Esophagus muscularis mucosa (tissue), 4 donors: ENCODE data around the gene UBIAD1. TPM values are rescaled to one million over a fixed set of nuclear protein-coding genes. Genes with fewer than 3 reads are reported as not detected.

ENCODE experiments used
- DNase-seq: peaks from one replicate; pipeline ENCODE4 v3.0.0-alpha.2; 2017; ENCODE audit errors: extremely low spot score
- H3K27ac ChIP-seq, 4 donors: fragments of 200-600 bp; sonication (generic); replicated peaks in 1 of 4; 1 replicate in 3 of 4; 2 replicates in 1 of 4; pipeline ENCODE4 v1.5.1; 2016 to 2019; ENCODE audit warnings: mild to moderate bottlenecking in 1 of 4
- H3K27me3 ChIP-seq, 4 donors: fragments of 200-600 bp; sonication (generic); one replicate each; pipeline versions ENCODE4 v1.5.1 to v1.6.0; 2016 to 2019
- H3K36me3 ChIP-seq, 4 donors: fragments of 200-600 bp; sonication (generic); one replicate each; pipeline ENCODE4 v1.5.1; 2016 to 2019
- H3K4me1 ChIP-seq, 4 donors: fragments of 200-600 bp; sonication (generic); one replicate each; pipeline ENCODE4 v1.5.1; 2016 to 2019
- H3K4me3 ChIP-seq, 4 donors: fragments of 200-600 bp; sonication (generic); 1 replicate in 2 of 4; 2 replicates in 2 of 4; pipeline ENCODE4 v1.5.1; 2016 to 2019; ENCODE audit warnings: mild to moderate bottlenecking in 4 of 4, moderate library complexity in 1 of 4
- H3K9me3 ChIP-seq, 4 donors: fragments of 200-600 bp; sonication (generic); 1 replicate in 3 of 4; 2 replicates in 1 of 4; pipeline ENCODE4 v1.5.1; 2016 to 2019
- CTCF ChIP-seq, 3 experiments: fragments of 200-600 bp in 2 of 3; fragments of 450-650 bp in 1 of 3; sonication (generic) in 2 of 3; IDR thresholded peaks; one replicate each; pipeline ENCODE4 v1.5.1; 2017 to 2019; ENCODE audit warnings: antibody characterized with exemption in 3 of 3, mild to moderate bottlenecking in 2 of 3, moderate library complexity in 1 of 3
- EP300 ChIP-seq: sonication (generic); formaldehyde crosslinking; IDR thresholded peaks from one replicate; pipeline ENCODE4 v1.6.1; 2017; ENCODE audit warnings: antibody characterized with exemption
- POLR2A ChIP-seq: fragments of 450-650 bp; IDR thresholded peaks from one replicate; pipeline ENCODE4 v1.6.1; 2017; ENCODE audit warnings: antibody characterized with exemption, moderate library complexity, mild to moderate bottlenecking, low read depth
- POLR2AphosphoS5 ChIP-seq, 2 donors: sonication (generic); formaldehyde crosslinking; IDR thresholded peaks; one replicate each; pipeline ENCODE4 v1.6.1; 2017; ENCODE audit warnings: antibody characterized with exemption in 2 of 2
- WGBS: methylation state at CpG from one replicate; pipeline ENCODE4 v1.1.5; 2018; 5-methylcytosine and 5-hydroxymethylcytosine counted together
- intact Hi-C: fragments of 100-400 bp; cut with DNase I; formaldehyde crosslinking; loops from one replicate; pipeline ENCODE4 v1.15.1; 2023
- total RNA-seq, 4 donors: library from RNA; depleted of rRNA; stranded (reverse); fragments of >200 nt; gene quantifications; one replicate each; pipeline versions ENCODE4 v1.1.0 to v1.2.1, GENCODE V29; 2016

Gene UBIAD1
- total RNA-seq, 4 donors from 2014 or later = 10.4 to 15.9 (median 14.0) TPM

DNA sequence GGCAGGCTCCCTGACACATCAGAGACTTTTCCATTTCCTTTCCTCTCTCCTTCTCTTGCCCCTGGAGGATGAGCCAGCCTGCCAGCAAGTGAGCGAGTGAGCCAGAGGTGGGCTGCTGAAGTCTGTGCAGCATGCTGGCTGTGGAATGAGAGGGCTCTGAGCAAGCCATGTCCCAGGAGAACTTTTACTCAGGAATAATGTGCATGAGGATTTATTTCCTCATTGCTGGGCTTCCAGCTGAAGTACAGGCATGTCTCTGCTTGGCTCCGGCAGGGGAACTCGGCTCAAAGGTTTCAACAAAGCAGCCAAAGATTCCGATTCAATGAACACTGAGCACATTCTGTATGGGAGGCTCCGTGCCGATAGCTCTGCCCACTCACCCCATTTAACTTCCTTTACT, 43.7 kb downstream of the UBIAD1 start:
- Histone ChIP-seq H3K4me3 (no peak overlapping the region), H3K4me1 (no peaks in the 10 kb centered on the region), H3K9me3 (no peaks in the 10 kb centered on the region), H3K27me3 (peaks cover 0 to 27% (median 3%) of the 10 kb centered on the region in 4 donors), H3K27ac (no peak overlapping the region), H3K36me3 (no peaks in the 10 kb centered on the region)
- DNase-seq = no peak
- TF ChIP-seq POLR2A (no peak), POLR2AphosphoS5 (IDR thresholded peaks at IDR 0.05) (no peak), CTCF (IDR thresholded peaks at IDR 0.05) (no peak), EP300 (no peak)
- WGBS = 65% methylated on average over 6 of the region's 6 CpGs
- intact Hi-C loops = no loop called here

GRCh38 chr1:11318982-11319381, 46.0 kb downstream of the UBIAD1 start:
- no peak for DNase-seq
- intact Hi-C loops = no loop called here
- Histone ChIP-seq H3K36me3 (no peaks in the 10 kb centered on the region), H3K27ac (no peak overlapping the region), H3K4me3 (no peak overlapping the region), H3K27me3 (peaks cover 0 to 50% (median 3%) of the 10 kb centered on the region in 4 donors), H3K9me3 (no peaks in the 10 kb centered on the region), H3K4me1 (no peaks in the 10 kb centered on the region)
- TF ChIP-seq POLR2AphosphoS5 (IDR thresholded peaks at IDR 0.05) (no peak), EP300 (no peak), POLR2A (no peak), CTCF (IDR thresholded peaks at IDR 0.05) (no peak)
- WGBS = 94% methylated on average over 11 of the region's 11 CpGs

GRCh38 chr1:11320153-11320936, 47.3 kb downstream of the UBIAD1 start:
- Histone ChIP-seq H3K36me3 (no peaks in the 10 kb centered on the region), H3K9me3 (no peaks in the 10 kb centered on the region), H3K4me3 (no peak overlapping the region), H3K27ac (no peak overlapping the region), H3K4me1 (no peaks in the 10 kb centered on the region), H3K27me3 (peaks cover 0 to 60% (median 3%) of the 10 kb centered on the region in 4 donors)
- intact Hi-C loops = no loop called here
- WGBS = 59% methylated on average over 5 of the region's 15 CpGs
- TF ChIP-seq POLR2AphosphoS5 (IDR thresholded peaks at IDR 0.05) (no peak), CTCF (IDR thresholded peaks at IDR 0.05) (peak in 1 of 3 experiments; percentile 27)
- no peak for DNase-seq

- Histone ChIP-seq H3K4me1 (no peaks in the 10 kb centered on the region), H3K27ac (no peak overlapping the region), H3K36me3 (no peaks in the 10 kb centered on the region), H3K4me3 (no peak overlapping the region), H3K9me3 (no peaks in the 10 kb centered on the region), H3K27me3 (peaks cover 0 to 60% (median 3%) of the 10 kb centered on the region in 4 donors)
- DNase-seq = no peak
- intact Hi-C loops = no loop called here
- TF ChIP-seq CTCF (IDR thresholded peaks at IDR 0.05) = no peak
- no peak for TF ChIP-seq POLR2AphosphoS5 (IDR thresholded peaks at IDR 0.05)
- TF ChIP-seq POLR2A = no peak
- no peak for TF ChIP-seq EP300
- WGBS = 53% methylated on average over 10 of the region's 10 CpGs
These were observed 48.9 kb downstream of the UBIAD1 start for GRCh38 chr1:11321656-11322491.
